ENCODE results near the gene ARL6IP4.

DNA sequence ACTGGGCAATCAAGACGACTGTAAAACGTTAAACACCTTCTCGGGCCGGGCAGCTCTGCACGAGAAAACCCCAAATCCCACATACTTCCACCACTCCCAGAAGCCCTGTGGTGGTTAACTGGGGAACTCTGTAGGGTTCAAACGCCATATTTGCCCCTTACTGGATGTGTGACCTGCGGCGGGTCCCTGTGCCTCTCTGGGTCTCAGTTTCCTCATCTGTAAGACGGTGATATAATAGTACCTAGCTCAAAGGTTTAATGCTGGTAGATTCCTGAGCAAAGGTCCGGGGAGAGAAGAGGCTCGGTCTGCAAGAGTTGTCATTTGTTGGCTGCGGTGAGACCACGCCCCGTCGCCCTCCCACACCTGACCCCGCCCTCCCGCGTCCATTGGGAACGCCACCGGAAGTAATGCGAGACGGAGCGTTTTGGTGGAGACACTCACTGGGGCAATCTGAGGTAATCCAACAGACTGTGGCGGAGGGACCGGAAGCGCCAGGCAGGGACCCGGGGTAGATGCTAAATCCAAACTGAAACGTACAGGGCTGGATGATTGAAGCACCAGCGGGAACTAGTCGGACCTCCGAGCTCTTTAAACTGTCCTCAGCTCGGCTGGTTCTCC, 6.1 kb upstream of the ARL6IP4 start:
- TF ChIP-seq, protein P1, sequence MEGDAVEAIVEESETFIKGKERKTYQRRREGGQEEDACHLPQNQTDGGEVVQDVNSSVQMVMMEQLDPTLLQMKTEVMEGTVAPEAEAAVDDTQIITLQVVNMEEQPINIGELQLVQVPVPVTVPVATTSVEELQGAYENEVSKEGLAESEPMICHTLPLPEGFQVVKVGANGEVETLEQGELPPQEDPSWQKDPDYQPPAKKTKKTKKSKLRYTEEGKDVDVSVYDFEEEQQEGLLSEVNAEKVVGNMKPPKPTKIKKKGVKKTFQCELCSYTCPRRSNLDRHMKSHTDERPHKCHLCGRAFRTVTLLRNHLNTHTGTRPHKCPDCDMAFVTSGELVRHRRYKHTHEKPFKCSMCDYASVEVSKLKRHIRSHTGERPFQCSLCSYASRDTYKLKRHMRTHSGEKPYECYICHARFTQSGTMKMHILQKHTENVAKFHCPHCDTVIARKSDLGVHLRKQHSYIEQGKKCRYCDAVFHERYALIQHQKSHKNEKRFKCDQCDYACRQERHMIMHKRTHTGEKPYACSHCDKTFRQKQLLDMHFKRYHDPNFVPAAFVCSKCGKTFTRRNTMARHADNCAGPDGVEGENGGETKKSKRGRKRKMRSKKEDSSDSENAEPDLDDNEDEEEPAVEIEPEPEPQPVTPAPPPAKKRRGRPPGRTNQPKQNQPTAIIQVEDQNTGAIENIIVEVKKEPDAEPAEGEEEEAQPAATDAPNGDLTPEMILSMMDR (conservative IDR thresholded peaks at IDR 0.05; ENCODE audit: low read length), result no peak
- TF ChIP-seq EZH2phosphoT487 (IDR thresholded peaks at IDR 0.05; ENCODE audit: borderline replicate concordance, low read depth, low read length), result no peak

Data from OCI-LY7 (cell line).